ENCODE results near the gene ITGA1. TPM values are rescaled to one million over a fixed set of nuclear protein-coding genes. Genes with fewer than 3 reads are reported as not detected.

Gene ITGA1
- total RNA-seq: 0.79 and 0.92 TPM in 2 replicates

DNA sequence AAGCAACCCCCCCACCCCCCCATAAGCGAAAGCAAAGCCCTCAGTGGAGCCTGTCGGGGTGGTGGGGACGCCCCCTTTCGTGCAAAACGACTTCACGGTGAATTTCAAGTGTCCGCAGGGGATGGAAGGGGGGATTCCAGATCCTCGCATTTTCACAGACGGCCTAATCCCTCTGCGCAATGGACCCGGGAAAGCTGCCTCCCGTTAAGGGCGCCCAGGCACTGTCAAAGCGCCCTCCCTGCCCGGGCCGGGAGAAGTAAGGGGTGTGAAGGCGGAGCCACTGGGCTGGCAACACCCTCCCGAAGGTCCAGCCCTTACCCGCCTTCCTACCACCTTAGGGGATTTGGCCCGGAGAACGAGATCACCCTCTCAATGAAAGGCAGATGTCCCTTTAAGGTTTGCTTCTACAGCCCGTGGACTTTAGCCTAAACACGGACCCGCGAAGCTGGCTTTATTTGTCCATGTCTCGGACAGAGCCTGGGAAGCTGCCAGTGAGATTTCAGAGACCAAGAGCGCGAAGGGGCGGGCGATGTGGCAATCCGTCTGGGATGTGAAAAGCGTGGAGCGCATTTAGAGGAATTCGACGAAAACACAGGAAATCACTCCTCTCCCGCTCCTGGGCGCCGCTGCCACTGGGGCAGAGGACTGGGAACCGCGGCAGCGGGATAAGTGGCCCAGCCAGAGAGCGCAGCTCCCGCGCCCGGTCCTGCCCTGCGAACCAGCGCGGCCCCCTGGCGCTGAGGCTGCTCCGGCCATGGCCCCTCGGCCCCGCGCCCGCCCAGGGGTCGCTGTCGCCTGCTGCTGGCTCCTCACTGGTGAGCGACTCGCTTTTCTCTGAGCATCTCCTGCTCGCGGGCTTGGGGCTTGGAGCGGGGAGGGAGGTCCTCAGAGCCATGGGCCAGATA, at the start of gene ITGA1, which contains the start of gene PELO:
Gene ITGA1, plus strand, starts transcription at position 317 of the 905 bp plus-strand sequence. Its CDS starts 438 bp downstream, at position 755.
Gene PELO, plus strand, starts transcription at position 317 of the 905 bp plus-strand sequence. CDS start 12,479 bp downstream, outside the sequence.

DNA sequence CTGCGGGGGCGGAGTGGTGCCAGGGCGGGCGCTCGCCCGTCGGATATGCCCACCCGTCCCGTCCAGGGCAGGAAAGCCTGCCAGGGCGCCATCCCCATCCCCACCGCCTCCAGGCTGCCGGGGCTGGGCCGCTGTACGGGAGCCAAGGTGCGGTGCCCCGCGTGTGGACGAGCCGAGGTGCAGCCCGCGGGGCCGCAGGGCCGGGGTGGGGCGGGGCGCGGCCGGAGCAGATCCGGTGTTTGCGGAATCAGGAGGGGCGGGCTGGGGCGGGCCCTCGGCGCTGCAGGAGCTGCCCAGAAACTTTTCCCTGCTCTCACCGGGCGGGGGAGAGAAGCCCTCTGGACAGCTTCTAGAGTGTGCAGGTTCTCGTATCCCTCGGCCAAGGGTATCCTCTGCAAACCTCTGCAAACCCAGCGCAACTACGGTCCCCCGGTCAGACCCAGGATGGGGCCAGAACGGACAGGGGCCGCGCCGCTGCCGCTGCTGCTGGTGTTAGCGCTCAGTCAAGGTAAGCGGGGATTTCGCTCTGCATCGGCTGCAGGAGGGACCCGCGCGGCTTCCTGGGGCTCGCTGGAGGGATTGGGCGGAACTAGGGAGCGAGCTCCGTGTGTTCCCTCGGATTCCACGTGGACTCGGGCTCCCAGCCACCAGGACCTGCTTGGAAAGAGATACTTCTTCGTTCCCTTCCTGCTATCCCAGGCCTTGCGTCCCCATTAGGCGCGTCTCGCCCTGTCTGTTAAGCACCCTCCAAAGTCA, 201.5 kb downstream of the ITGA1 start, which contains the start of gene ITGA2:
Gene ITGA2, plus strand, starts transcription at position 328 of the 756 bp plus-strand sequence. Its CDS starts 117 bp downstream, at position 445.

Other genes with a start within 250 kb of the ITGA1 start
- 10.0 and 14.6 TPM in 2 replicates for gene PELO, start within 50 bp of the ITGA1 start, total RNA-seq
- 24.0 and 31.8 TPM in 2 replicates for gene ITGA2, start 201.4 kb downstream of the ITGA1 start, total RNA-seq